Right cardiac atrium (tissue), 5 donors: ENCODE measurements around the gene SPRY1. TPM values are rescaled to one million over a fixed set of nuclear protein-coding genes. Genes with fewer than 3 reads are reported as not detected.

Source experiments
- ATAC-seq, 2 donors: fragments of 200-7000 bp; cut with Tn5 transposase; one replicate each; pipeline versions ENCODE4 v1.8.0 to v1.9.1; 2020; ENCODE audit warnings: moderate library complexity in 2 of 2, mild to moderate bottlenecking in 1 of 2
- DNase-seq, 3 donors: peaks; one replicate each; pipeline ENCODE4 v3.0.0-alpha.2; 2020
- H3K27ac ChIP-seq: one replicate; pipeline ENCODE4 v1.5.1; 2013; ENCODE audit warnings: mild to moderate bottlenecking, low read length, control low read depth, moderate library complexity
- H3K27me3 ChIP-seq: one replicate; pipeline ENCODE4 v1.6.1; 2013; ENCODE audit not compliant: control insufficient read depth, insufficient read depth
- H3K4me1 ChIP-seq: one replicate; pipeline ENCODE4 v1.6.1; 2013; ENCODE audit warnings: low read length; ENCODE audit not compliant: control insufficient read depth, insufficient read depth
- H3K4me3 ChIP-seq: one replicate; pipeline ENCODE4 v1.5.1; 2013; ENCODE audit warnings: low read length, control low read depth
- H3K9me3 ChIP-seq: one replicate; pipeline ENCODE4 v1.6.1; 2013; ENCODE audit warnings: low read length; ENCODE audit not compliant: control insufficient read depth
- WGBS: extraction: QIAGEN DNeasy Blood & Tissue Kit; methylation state at CpG from one replicate; pipeline ENCODE4 v1.1.7; 2013; 5-methylcytosine and 5-hydroxymethylcytosine counted together
- intact Hi-C, 4 donors: fragments of 100-400 bp; cut with DNase I; formaldehyde crosslinking; loops; one replicate each; pipeline versions ENCODE4 v1.11.0 to v1.14.0; 2022 to 2023
- polyA plus RNA-seq: library from polyadenylated mRNA; stranded (reverse); fragments of 200-250 nt; gene quantifications from one replicate; pipeline ENCODE4 v1.2.3, GENCODE V29; 2013
- total RNA-seq, 4 donors: library from RNA; stranded (reverse); fragmentation: NEBNext Ultra II Directional; extraction: Animal tissue kit (Norgen Biotek cat#: 25700); gene quantifications; one replicate each; pipeline ENCODE4 v1.2.1, GENCODE V29; 2021
- donor health status: healthy with polysubstance abuse.
- donor health status: DM: no; HTN: yes; CAD: no.
- donor health status: DM: no; HTN: no; CAD: no.
- donor health status: DM: no; HTN: yes; CAD: no; lungs with severe emphysema.
- donor health status: DM: yes; HTN: yes; CAD: no.

Gene SPRY1
- total and polyA plus RNA-seq, 5 donors, result 21.3 to 60.4 (median 42.0) TPM

GRCh38 chr4:123354701-123355100 lies 41.9 kb upstream of the SPRY1 start:
- intact Hi-C loops, result no loop called here
- Histone ChIP-seq H3K27me3 (no peaks in the 10 kb centered on the region), H3K4me3 (no peak overlapping the region), H3K27ac (no peak overlapping the region), H3K9me3 (no peaks in the 10 kb centered on the region), H3K4me1 (peaks cover under 1% of the 10 kb centered on the region)
- WGBS, result 83% methylated on average over 5 of the region's 5 CpGs
- DNase-seq (no peak), ATAC-seq (no peak)

- intact Hi-C loops, result no loop called here
- WGBS, result 76% methylated on average over 7 of the region's 7 CpGs
These were observed 39.7 kb upstream of the SPRY1 start for GRCh38 chr4:123356921-123357320.

DNA sequence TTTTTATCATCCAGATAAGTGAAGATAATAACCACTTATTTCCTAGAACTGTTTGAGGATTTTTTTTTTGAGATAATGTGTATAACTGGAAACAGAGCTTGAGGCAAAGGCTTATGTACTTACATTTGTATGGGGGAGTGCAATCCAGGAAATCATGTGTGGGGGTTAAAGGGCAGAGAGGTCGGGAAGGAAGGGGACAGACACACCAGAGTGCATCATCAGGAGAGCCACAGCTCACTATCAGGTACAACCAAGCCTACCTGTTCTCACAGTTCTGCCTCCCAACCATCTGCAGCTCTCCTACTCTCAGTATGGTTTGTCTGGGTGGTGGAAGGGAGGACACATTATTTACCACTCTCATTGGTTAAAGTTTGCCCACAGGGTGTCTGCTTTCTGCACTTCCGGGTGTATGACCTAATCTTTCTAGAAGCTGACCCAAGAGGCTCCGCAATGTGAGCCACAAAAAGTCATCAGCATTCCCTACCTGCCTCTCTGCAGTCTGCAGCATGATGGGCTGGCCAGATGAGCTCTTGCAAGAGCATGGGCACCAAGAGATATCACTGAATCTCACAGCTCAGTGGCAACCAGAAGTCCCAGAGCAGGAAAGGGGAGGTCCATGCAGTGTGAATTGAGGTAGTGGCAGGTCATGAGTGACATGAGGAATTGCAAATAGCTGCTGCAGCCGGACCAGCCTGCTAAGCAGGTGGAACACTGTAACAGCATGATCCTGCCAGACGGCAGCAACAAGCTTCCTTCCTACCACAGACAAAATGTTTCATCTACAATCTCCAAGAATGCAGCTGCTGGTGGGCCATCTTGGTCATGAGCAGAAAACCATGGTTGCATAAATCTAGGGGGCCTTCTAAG lies 36.9 kb upstream of the SPRY1 start:
- Histone ChIP-seq H3K27ac (no peak overlapping the region), H3K4me1 (peaks cover 4% of the 10 kb centered on the region), H3K4me3 (no peak overlapping the region), H3K27me3 (no peaks in the 10 kb centered on the region), H3K9me3 (no peaks in the 10 kb centered on the region)
- intact Hi-C loops, result no loop called here
- ATAC-seq, result no peak
- 68% methylated on average over 5 of the region's 5 CpGs for WGBS
- no peak for DNase-seq

More at GRCh38 chr4:123356921-123357320, 39.7 kb upstream of the SPRY1 start:
- H3K4me3 ChIP-seq, result no peak overlapping the region
- H3K4me1 ChIP-seq, result peaks cover 4% of the 10 kb centered on the region
- H3K27me3 ChIP-seq, result no peaks in the 10 kb centered on the region
- H3K27ac ChIP-seq, result no peak overlapping the region
- DNase-seq (no peak), ATAC-seq (no peak)
- no peaks in the 10 kb centered on the region for H3K9me3 ChIP-seq

GRCh38 chr4:123361195-123361861 lies 35.3 kb upstream of the SPRY1 start:
- 76% methylated on average over 2 of the region's 2 CpGs for WGBS
- Histone ChIP-seq H3K4me1 (peaks cover 4% of the 10 kb centered on the region), H3K27ac (no peak overlapping the region), H3K4me3 (no peak overlapping the region), H3K9me3 (no peaks in the 10 kb centered on the region), H3K27me3 (no peaks in the 10 kb centered on the region)
- DNase-seq, result peak in 1 of 3 donors; percentile 49
- peak; percentile 70 to 88 for ATAC-seq
- intact Hi-C loops, result no loop called here

DNA sequence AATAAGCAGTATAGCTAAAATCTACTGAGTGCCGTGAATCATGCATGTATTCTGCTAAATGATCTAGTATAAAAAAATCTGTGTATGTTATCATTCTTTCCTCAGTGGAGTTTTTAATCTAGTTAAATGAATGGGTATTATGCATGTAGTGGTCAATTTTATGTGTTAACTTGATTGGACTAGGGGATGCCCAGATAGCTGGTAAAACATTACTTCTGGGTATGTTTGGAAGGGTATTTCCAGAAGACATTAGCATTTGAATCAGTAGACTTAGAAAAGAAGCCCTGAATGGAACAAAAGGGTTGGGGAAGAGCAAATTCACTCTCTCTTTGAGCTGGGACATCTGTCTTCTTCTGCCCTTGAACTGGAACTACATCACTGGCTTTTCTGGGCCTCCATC lies 34.5 kb upstream of the SPRY1 start:
- 79% methylated on average over 1 of the region's 1 CpG for WGBS
- no peak overlapping the region for H3K27ac ChIP-seq
- no peak for ATAC-seq

GRCh38 chr4:123363729-123364128 lies 32.9 kb upstream of the SPRY1 start:
- WGBS, result 93% methylated on average over 2 of the region's 2 CpGs
- intact Hi-C loops, result no loop called here

More for the DNA sequence above, 34.5 kb upstream of the SPRY1 start:
- no peak overlapping the region for H3K4me3 ChIP-seq
- no peaks in the 10 kb centered on the region for H3K27me3 ChIP-seq
- H3K9me3 ChIP-seq, result no peaks in the 10 kb centered on the region
- intact Hi-C loops, result no loop called here
- peaks cover 4% of the 10 kb centered on the region for H3K4me1 ChIP-seq
- no peak for DNase-seq

DNA sequence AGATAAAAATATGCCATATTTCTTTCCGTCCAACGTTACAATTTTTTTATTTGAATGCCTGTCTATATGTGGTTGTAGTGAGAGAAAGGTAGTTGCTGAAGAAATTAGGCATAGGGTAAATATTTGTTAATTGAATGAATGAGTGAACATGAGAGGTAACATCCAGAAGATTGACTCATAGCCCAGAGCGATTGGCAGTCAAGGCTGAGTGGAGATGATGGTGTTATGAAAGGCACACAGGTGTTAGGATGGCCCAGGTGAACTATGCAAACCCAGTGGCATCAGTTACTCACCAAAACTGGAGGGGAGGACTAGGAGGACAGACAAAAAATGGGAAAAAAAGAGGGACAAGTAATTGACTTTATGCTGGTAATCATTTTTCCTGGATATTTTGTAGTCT lies 31.7 kb upstream of the SPRY1 start:
- DNase-seq (no peak), ATAC-seq (no peak)
- Histone ChIP-seq H3K27me3 (no peaks in the 10 kb centered on the region), H3K4me1 (peaks cover under 1% of the 10 kb centered on the region), H3K4me3 (no peak overlapping the region), H3K27ac (no peak overlapping the region), H3K9me3 (no peaks in the 10 kb centered on the region)
- intact Hi-C loops, result no loop called here
- 93% methylated on average over 3 of the region's 3 CpGs for WGBS

More at GRCh38 chr4:123363729-123364128, 32.9 kb upstream of the SPRY1 start:
- no peak for ATAC-seq
- no peak overlapping the region for H3K4me3 ChIP-seq
- peaks cover 4% of the 10 kb centered on the region for H3K4me1 ChIP-seq
- no peaks in the 10 kb centered on the region for H3K27me3 ChIP-seq
- H3K27ac ChIP-seq, result no peak overlapping the region
- no peaks in the 10 kb centered on the region for H3K9me3 ChIP-seq
- no peak for DNase-seq

DNA sequence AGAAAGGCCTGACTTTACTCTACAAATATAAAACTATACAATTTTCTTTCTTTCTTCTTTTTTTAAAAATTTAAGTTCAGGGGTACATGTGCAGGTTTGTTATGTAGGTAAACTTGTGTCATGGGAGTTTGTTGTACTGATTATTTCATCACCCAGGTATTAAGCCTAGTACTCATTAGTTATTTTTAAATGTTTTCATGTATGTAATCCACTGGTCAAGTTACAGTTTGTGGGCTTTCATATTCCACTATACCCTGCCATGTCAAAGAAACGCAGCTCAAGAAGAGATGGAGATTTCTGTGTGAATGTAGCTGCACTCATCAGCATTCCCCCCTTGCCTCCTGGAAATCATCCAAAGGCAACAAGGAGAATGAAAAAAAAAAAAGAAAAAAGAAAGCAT lies 31.2 kb upstream of the SPRY1 start:
- DNase-seq, result no peak
- H3K9me3 ChIP-seq, result no peaks in the 10 kb centered on the region
- H3K4me3 ChIP-seq, result no peak overlapping the region
- no peaks in the 10 kb centered on the region for H3K4me1 ChIP-seq
- WGBS, result 86% methylated on average over 1 of the region's 1 CpG
- ATAC-seq, result no peak
- no peaks in the 10 kb centered on the region for H3K27me3 ChIP-seq
- intact Hi-C loops, result no loop called here
- no peak overlapping the region for H3K27ac ChIP-seq

DNA sequence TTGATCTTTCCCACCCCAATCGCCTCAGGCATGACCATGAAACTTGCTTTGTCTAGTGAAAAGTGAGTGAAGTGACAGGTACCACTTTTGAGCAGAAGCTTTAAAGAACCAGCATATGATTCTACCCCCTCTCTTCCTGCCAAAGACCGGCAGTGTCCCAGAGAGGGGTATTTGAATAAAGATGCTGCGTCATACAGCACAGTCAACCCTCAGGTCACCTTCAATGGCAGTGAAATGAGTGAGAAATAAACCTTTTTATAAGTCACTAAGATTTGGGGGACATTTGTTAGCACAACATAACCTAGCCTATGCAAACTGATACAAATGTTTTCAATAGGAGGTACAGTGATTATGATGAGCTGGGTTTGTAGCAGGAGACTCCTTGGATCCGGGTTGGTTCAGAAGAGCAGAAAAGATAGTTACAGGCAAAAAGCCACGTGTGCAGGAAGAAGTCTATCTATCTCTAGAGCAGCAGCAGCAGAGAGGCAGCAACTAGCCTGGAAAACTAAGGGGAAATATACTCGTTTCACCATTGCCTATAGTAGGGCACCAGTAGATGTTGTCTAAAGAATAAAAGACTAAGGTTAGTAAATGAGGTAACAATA lies 30.3 kb upstream of the SPRY1 start:
- WGBS, result 70% methylated on average over 6 of the region's 6 CpGs
- Histone ChIP-seq H3K4me1 (no peaks in the 10 kb centered on the region), H3K27ac (no peak overlapping the region), H3K9me3 (no peaks in the 10 kb centered on the region), H3K4me3 (no peak overlapping the region), H3K27me3 (no peaks in the 10 kb centered on the region)
- DNase-seq, result no peak
- no peak for ATAC-seq
- intact Hi-C loops, result no loop called here

- Histone ChIP-seq H3K27ac (no peak overlapping the region), H3K27me3 (no peaks in the 10 kb centered on the region), H3K4me3 (no peak overlapping the region), H3K4me1 (no peaks in the 10 kb centered on the region), H3K9me3 (no peaks in the 10 kb centered on the region)
- no peak for ATAC-seq
- 84% methylated on average over 1 of the region's 1 CpG for WGBS
- intact Hi-C loops, result no loop called here
- DNase-seq, result no peak
These were observed 17.8 kb upstream of the SPRY1 start for GRCh38 chr4:123378794-123379193.

DNA sequence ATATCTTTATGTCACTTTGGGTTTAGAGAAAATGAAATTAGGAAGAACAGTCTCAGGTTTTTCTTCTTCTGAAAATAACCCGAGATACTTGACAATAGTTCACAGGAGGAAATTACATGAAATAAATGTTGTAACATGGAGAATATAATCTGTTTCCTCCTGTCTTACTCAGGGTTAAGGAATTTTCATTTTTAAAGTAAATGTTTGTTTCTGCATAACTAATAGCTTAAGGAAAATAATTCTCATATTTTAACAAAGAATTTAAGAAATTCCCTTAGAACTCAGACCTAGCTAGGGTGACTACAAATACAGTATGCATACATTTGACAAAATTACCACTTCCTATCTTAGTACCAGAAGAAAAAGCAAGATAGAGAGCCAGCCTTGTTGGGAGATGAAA lies 17.2 kb upstream of the SPRY1 start:
- H3K27me3 ChIP-seq, result no peaks in the 10 kb centered on the region
- no peaks in the 10 kb centered on the region for H3K9me3 ChIP-seq
- no peaks in the 10 kb centered on the region for H3K4me1 ChIP-seq
- no peak for ATAC-seq
- no peak for DNase-seq
- intact Hi-C loops, result no loop called here
- H3K27ac ChIP-seq, result no peak overlapping the region
- 76% methylated on average over 1 of the region's 1 CpG for WGBS
- H3K4me3 ChIP-seq, result no peak overlapping the region
